Measurements from ENCODE around the gene TEKTIP1. TPM values are rescaled to one million over a fixed set of nuclear protein-coding genes. Genes with fewer than 3 reads are reported as not detected.

TEKTIP1 gene
- total and polyA plus RNA-seq, 5 experiments from 2014 or later: 0.45 to 12.5 (median 8.8) TPM; not detected in 2

GRCh38 chr19:3509566-3509989 lies 29.4 kb upstream of the TEKTIP1 start:
- POLR2A ChIA-PET: no interaction called here
- peak overlapping the region in 9 of 10 donors; percentile 39 to 80 (median 66) for H3K4me3 Mint-ChIP-seq
- H3K4me1 Mint-ChIP-seq: peaks cover 29 to 76% (median 57%) of the 10 kb centered on the region in 4 donors
- DNase-seq (no peak), ATAC-seq (no peak)
- H3K27ac Mint-ChIP-seq: peak overlapping the region in 6 of 10 donors; percentile 49 to 86 (median 73)
- no peaks in the 10 kb centered on the region for H3K9me3 Mint-ChIP-seq
- no peaks in the 10 kb centered on the region for H3K27me3 Mint-ChIP-seq
- peaks cover 0 to 17% (median 0%) of the 10 kb centered on the region in 3 donors for H3K36me3 Mint-ChIP-seq

GRCh38 chr19:3510727-3511126 lies 28.2 kb upstream of the TEKTIP1 start:
- POLR2A ChIA-PET: no interaction called here
- peaks cover 27 to 75% (median 60%) of the 10 kb centered on the region in 4 donors for H3K4me1 Mint-ChIP-seq
- H3K4me3 Mint-ChIP-seq: no peak overlapping the region
- H3K9me3 Mint-ChIP-seq: no peaks in the 10 kb centered on the region
- no peak for ATAC-seq
- no peak for DNase-seq
- no peak overlapping the region for H3K27ac Mint-ChIP-seq
- H3K27me3 Mint-ChIP-seq: no peaks in the 10 kb centered on the region
- H3K36me3 Mint-ChIP-seq: peaks cover 0 to 17% (median 0%) of the 10 kb centered on the region in 3 donors

- Mint-ChIP-seq H3K36me3 (peaks cover 0 to 17% (median 0%) of the 10 kb centered on the region in 3 donors), H3K4me3 (no peak overlapping the region), H3K27me3 (no peaks in the 10 kb centered on the region)
These were observed 27.3 kb upstream of the TEKTIP1 start for GRCh38 chr19:3511506-3512251.

GRCh38 chr19:3512562-3513228 lies 26.3 kb upstream of the TEKTIP1 start:
- POLR2A ChIA-PET: no interaction called here
- H3K4me3 Mint-ChIP-seq: no peak overlapping the region
- peak overlapping the region in 1 of 10 donors; percentile 53 for H3K27ac Mint-ChIP-seq

More at GRCh38 chr19:3511506-3512251, 27.3 kb upstream of the TEKTIP1 start:
- POLR2A ChIA-PET: no interaction called here
- ATAC-seq (no peak), DNase-seq (no peak)
- peaks cover 28 to 82% (median 67%) of the 10 kb centered on the region in 4 donors for H3K4me1 Mint-ChIP-seq
- no peaks in the 10 kb centered on the region for H3K9me3 Mint-ChIP-seq
- H3K27ac Mint-ChIP-seq: no peak overlapping the region

GRCh38 chr19:3513229-3514140 lies 25.5 kb upstream of the TEKTIP1 start:
- ATAC-seq: no peak
- no peaks in the 10 kb centered on the region for H3K9me3 Mint-ChIP-seq
- H3K27me3 Mint-ChIP-seq: no peaks in the 10 kb centered on the region
- peaks cover 0 to 14% (median 0%) of the 10 kb centered on the region in 3 donors for H3K36me3 Mint-ChIP-seq
- H3K27ac Mint-ChIP-seq: peak overlapping the region in 2 of 10 donors; percentile 21 to 60
- peaks cover 27 to 77% (median 63%) of the 10 kb centered on the region in 4 donors for H3K4me1 Mint-ChIP-seq
- POLR2A ChIA-PET: no interaction called here
- no peak overlapping the region for H3K4me3 Mint-ChIP-seq
- DNase-seq: no peak

More at GRCh38 chr19:3512562-3513228, 26.3 kb upstream of the TEKTIP1 start:
- no peak for ATAC-seq
- no peaks in the 10 kb centered on the region for H3K27me3 Mint-ChIP-seq
- H3K4me1 Mint-ChIP-seq: peaks cover 27 to 79% (median 65%) of the 10 kb centered on the region in 4 donors
- peaks cover 0 to 17% (median 0%) of the 10 kb centered on the region in 3 donors for H3K36me3 Mint-ChIP-seq
- DNase-seq: no peak
- no peaks in the 10 kb centered on the region for H3K9me3 Mint-ChIP-seq

GRCh38 chr19:3514930-3515329 lies 24.0 kb upstream of the TEKTIP1 start:
- no peak for ATAC-seq
- peaks cover 18 to 66% (median 53%) of the 10 kb centered on the region in 4 donors for H3K4me1 Mint-ChIP-seq
- no peaks in the 10 kb centered on the region for H3K27me3 Mint-ChIP-seq
- peaks cover 0 to 6% (median 0%) of the 10 kb centered on the region in 3 donors for H3K36me3 Mint-ChIP-seq
- peak overlapping the region in 1 of 10 donors; percentile 26 for H3K4me3 Mint-ChIP-seq
- POLR2A ChIA-PET: no interaction called here
- no peaks in the 10 kb centered on the region for H3K9me3 Mint-ChIP-seq
- peak in 1 of 10 donors; percentile 57 for DNase-seq
- H3K27ac Mint-ChIP-seq: peak overlapping the region in 4 of 10 donors; percentile 43 to 89 (median 59)

GRCh38 chr19:3515891-3516422 lies 23.0 kb upstream of the TEKTIP1 start:
- H3K36me3 Mint-ChIP-seq: peaks cover 0 to 5% (median 0%) of the 10 kb centered on the region in 3 donors
- no peaks in the 10 kb centered on the region for H3K9me3 Mint-ChIP-seq
- H3K4me1 Mint-ChIP-seq: peaks cover 19 to 64% (median 49%) of the 10 kb centered on the region in 4 donors
- POLR2A ChIA-PET: interaction anchor here (0.8 to 1.1 kb wide), 3 partner anchors 16 to 550 kb away, joined by 3 read pairs; partner anchors contain the start of genes DOHH and MFSD12
- peak in 1 of 2 donors; percentile 17 for ATAC-seq
- H3K27ac Mint-ChIP-seq: peak overlapping the region in 8 of 10 donors; percentile 55 to 89 (median 78)
- peak overlapping the region in 5 of 10 donors; percentile 3 to 58 (median 33) for H3K4me3 Mint-ChIP-seq
- H3K27me3 Mint-ChIP-seq: no peaks in the 10 kb centered on the region
- no peak for DNase-seq

GRCh38 chr19:3516675-3517207 lies 22.2 kb upstream of the TEKTIP1 start:
- Mint-ChIP-seq H3K9me3 (no peaks in the 10 kb centered on the region), H3K36me3 (peaks cover 0 to 11% (median 0%) of the 10 kb centered on the region in 3 donors), H3K27me3 (no peaks in the 10 kb centered on the region), H3K4me1 (peaks cover 20 to 65% (median 47%) of the 10 kb centered on the region in 4 donors), H3K4me3 (peak overlapping the region in 7 of 10 donors; percentile 28 to 58 (median 39)), H3K27ac (peak overlapping the region; percentile 31 to 92 (median 81))
- DNase-seq: peak in 9 of 10 donors; percentile 28 to 78 (median 63)
- POLR2A ChIA-PET: interaction anchor here (0.6 to 1.5 kb wide), 5 partner anchors 10 to 1235 kb away, joined by 3 to 4 read pairs (median 3); partner anchors contain the start of genes DOHH, MFSD12 and PEAK3
- ATAC-seq: peak; percentile 71 to 89

GRCh38 chr19:3517638-3518037 lies 21.3 kb upstream of the TEKTIP1 start:
- no peak for DNase-seq
- peaks cover 19 to 56% (median 44%) of the 10 kb centered on the region in 4 donors for H3K4me1 Mint-ChIP-seq
- no peak overlapping the region for H3K4me3 Mint-ChIP-seq
- POLR2A ChIA-PET: interaction anchor here (0.7 to 1.5 kb wide), 2 partner anchors 11 to 167 kb away, joined by 4 to 5 read pairs; no protein-coding TSS in a partner anchor
- no peak for ATAC-seq
- no peaks in the 10 kb centered on the region for H3K27me3 Mint-ChIP-seq
- H3K27ac Mint-ChIP-seq: peak overlapping the region in 1 of 10 donors; percentile 80
- peaks cover 0 to 17% (median 0%) of the 10 kb centered on the region in 3 donors for H3K36me3 Mint-ChIP-seq
- no peaks in the 10 kb centered on the region for H3K9me3 Mint-ChIP-seq

GRCh38 chr19:3518255-3518654 lies 20.7 kb upstream of the TEKTIP1 start:
- Mint-ChIP-seq H3K4me3 (peak overlapping the region in 1 of 10 donors; percentile 45), H3K4me1 (peaks cover 19 to 55% (median 44%) of the 10 kb centered on the region in 4 donors), H3K9me3 (no peaks in the 10 kb centered on the region), H3K36me3 (peaks cover 0 to 18% (median 0%) of the 10 kb centered on the region in 3 donors), H3K27ac (peak overlapping the region in 3 of 10 donors; percentile 34 to 74 (median 40)), H3K27me3 (no peaks in the 10 kb centered on the region)
- ATAC-seq (no peak), DNase-seq (no peak)
- POLR2A ChIA-PET: interaction anchor here (0.6 kb wide), 1 partner anchor 51 kb away, joined by 4 read pairs; no protein-coding TSS in a partner anchor

- ATAC-seq (no peak), DNase-seq (no peak)
- Mint-ChIP-seq H3K27ac (peak overlapping the region in 1 of 10 donors; percentile 19), H3K36me3 (peaks cover 0 to 22% (median 0%) of the 10 kb centered on the region in 3 donors), H3K27me3 (no peaks in the 10 kb centered on the region), H3K4me1 (peaks cover 18 to 51% (median 43%) of the 10 kb centered on the region in 4 donors), H3K4me3 (peak overlapping the region in 1 of 10 donors; percentile 45), H3K9me3 (no peaks in the 10 kb centered on the region)
- POLR2A ChIA-PET: interaction anchor here (0.6 kb wide), 1 partner anchor 51 kb away, joined by 4 read pairs; no protein-coding TSS in a partner anchor
These were observed 20.3 kb upstream of the TEKTIP1 start for GRCh38 chr19:3518659-3519058.
